Spinal cord (tissue), 10 donors: ENCODE data around the gene PACS1. TPM values are rescaled to one million over a fixed set of nuclear protein-coding genes. Genes with fewer than 3 reads are reported as not detected.

Experiments used
- DNase-seq, 6 donors: peaks; one replicate each; pipeline versions ENCODE4 v3.0.0 to v3.0.0-alpha.2; 2013 to 2015; ENCODE audit warnings: low spot score in 6 of 6, low read depth in 4 of 6
- H3K27ac ChIP-seq: one replicate; pipeline ENCODE4 v1.5.1; 2013; ENCODE audit warnings: low read depth, low read length, control low read depth
- H3K27me3 ChIP-seq: one replicate; pipeline ENCODE4 v1.6.1; 2013; ENCODE audit warnings: low read length; ENCODE audit not compliant: control insufficient read depth, insufficient read depth
- H3K36me3 ChIP-seq: one replicate; pipeline ENCODE4 v1.6.1; 2013; ENCODE audit warnings: low read length; ENCODE audit not compliant: control insufficient read depth, insufficient read depth
- H3K4me1 ChIP-seq: one replicate; pipeline ENCODE4 v1.6.1; 2013; ENCODE audit warnings: low read length; ENCODE audit not compliant: control insufficient read depth, insufficient read depth
- H3K4me3 ChIP-seq: one replicate; pipeline ENCODE4 v1.5.1; 2013; ENCODE audit warnings: low read depth, low read length, control low read depth
- H3K9me3 ChIP-seq: one replicate; pipeline ENCODE4 v1.6.1; 2013; ENCODE audit warnings: low read length; ENCODE audit not compliant: control insufficient read depth, insufficient read depth
- WGBS: methylation state at CpG from one replicate; pipeline ENCODE4 v1.1.5; 2013; ENCODE audit warnings: missing lambda C conversion rate; ENCODE audit not compliant: insufficient coverage; 5-methylcytosine and 5-hydroxymethylcytosine counted together
- polyA plus RNA-seq, 2 donors: library from polyadenylated mRNA; unstranded; fragments of 120-200 nt; gene quantifications; one replicate each; pipeline ENCODE4 v1.2.1, GENCODE V29; 2013; ENCODE audit not compliant: insufficient read length in 2 of 2
- total RNA-seq, 2 donors: library from RNA; depleted of rRNA in 1 of 2; stranded (reverse); fragments of 120-200 nt in 1 of 2; fragments of >200 nt in 1 of 2; gene quantifications; one replicate each; pipeline versions ENCODE4 v1.2.3 to v1.2.4, GENCODE V29; 2013 to 2014
- donor health status: healthy.

PACS1 gene
- total and polyA plus RNA-seq, 4 donors = 29.9 to 114 (median 72.1) TPM

DNA sequence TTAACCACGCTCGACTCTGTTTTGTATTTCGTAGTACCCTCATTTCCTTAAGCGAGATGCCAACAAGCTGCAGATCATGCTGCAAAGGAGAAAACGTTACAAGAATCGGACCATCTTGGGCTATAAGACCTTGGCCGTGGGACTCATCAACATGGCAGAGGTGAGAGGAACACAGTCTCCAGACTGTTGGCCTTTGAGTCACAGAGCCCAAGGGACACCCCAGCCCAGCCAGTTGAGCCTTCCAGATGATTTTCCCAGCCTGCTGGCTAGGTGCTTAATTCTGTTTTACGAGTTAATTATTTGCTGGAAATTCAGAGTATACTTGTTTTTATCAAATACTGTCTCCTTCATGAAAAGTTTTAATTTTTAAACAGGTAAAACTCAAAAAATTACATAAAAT lies 141.0 kb downstream of the PACS1 start:
- H3K27ac ChIP-seq = no peak overlapping the region
- no peaks in the 10 kb centered on the region for H3K4me1 ChIP-seq
- no peaks in the 10 kb centered on the region for H3K9me3 ChIP-seq
- peaks cover 30% of the 10 kb centered on the region for H3K36me3 ChIP-seq
- no peak overlapping the region for H3K4me3 ChIP-seq
- H3K27me3 ChIP-seq = no peaks in the 10 kb centered on the region
- 96% methylated on average over 7 of the region's 8 CpGs for WGBS
- no peak for DNase-seq

DNA sequence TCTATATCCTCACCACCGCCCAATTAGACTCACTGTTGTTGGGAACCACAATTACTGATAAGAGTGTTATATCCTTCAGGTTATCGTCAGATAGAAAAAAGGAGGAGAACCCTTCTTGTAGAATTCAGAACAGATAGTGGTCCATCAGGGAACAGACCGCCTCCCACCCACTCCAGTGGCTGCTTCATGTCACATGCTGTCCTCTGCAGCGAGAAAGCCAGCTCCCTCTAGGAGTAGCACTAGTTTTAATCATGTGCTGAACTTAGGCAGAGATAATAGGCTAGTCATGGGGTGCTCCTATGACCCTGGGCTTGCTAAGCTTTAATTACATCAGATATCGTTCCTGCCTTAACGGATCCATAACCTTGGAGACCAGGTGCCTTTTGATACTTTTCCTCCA lies 146.8 kb downstream of the PACS1 start:
- Histone ChIP-seq H3K4me1 (no peaks in the 10 kb centered on the region), H3K36me3 (peaks cover 72% of the 10 kb centered on the region), H3K27me3 (no peaks in the 10 kb centered on the region), H3K27ac (no peak overlapping the region), H3K4me3 (no peak overlapping the region), H3K9me3 (no peaks in the 10 kb centered on the region)
- DNase-seq = no peak
- 94% methylated on average over 2 of the region's 6 CpGs for WGBS

- 79% methylated on average over 6 of the region's 6 CpGs for WGBS
- no peaks in the 10 kb centered on the region for H3K9me3 ChIP-seq
- H3K4me1 ChIP-seq = peaks cover 7% of the 10 kb centered on the region
- peaks cover 72% of the 10 kb centered on the region for H3K36me3 ChIP-seq
- no peak overlapping the region for H3K4me3 ChIP-seq
- H3K27ac ChIP-seq = no peak overlapping the region
- H3K27me3 ChIP-seq = no peaks in the 10 kb centered on the region
- no peak for DNase-seq
Observed at GRCh38 chr11:66218036-66218435, 148.0 kb downstream of the PACS1 start.

DNA sequence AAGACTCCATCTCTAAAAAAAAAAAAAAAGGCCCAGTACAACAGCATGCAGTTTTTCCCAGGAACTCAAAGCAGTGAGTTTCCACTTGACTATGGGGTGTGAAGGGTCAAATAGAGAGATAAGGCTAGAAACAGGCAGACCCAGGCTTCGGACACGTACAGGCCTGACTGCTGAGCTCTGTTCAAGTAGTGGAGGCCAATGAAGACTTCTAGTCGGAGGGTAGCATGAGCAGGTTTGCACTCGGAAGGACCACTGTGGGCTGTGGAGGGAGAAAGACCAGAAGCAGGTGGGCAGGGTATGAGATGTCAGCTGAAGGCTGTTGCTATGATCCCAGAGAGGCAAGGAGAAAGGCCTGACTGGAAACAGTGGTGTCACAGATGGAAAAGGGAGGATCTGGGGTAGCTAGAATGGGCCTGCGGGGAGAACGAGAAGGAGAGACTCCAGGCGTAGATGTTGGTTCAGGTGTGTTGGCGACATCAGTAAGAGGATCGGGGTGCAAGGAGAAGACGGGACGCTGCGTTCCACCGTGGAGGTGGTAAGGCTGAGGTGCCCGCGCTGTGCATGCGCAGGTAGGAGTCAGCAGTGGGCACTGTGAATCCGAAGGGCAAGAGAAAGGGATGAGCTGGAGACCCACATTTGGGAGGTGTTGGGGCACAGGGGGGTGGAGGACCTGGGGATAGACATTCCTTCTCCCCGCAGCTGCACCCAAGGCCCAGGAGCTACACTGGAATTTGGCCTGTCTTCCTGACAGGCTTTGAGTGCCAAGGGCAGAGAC lies 149.0 kb downstream of the PACS1 start:
- no peak for DNase-seq
- Histone ChIP-seq H3K9me3 (no peaks in the 10 kb centered on the region), H3K36me3 (peaks cover 70% of the 10 kb centered on the region), H3K4me1 (peaks cover 8% of the 10 kb centered on the region), H3K27ac (no peak overlapping the region), H3K27me3 (no peaks in the 10 kb centered on the region), H3K4me3 (no peak overlapping the region)
- 94% methylated on average over 18 of the region's 18 CpGs for WGBS

GRCh38 chr11:66219846-66220565 lies 149.9 kb downstream of the PACS1 start:
- no peaks in the 10 kb centered on the region for H3K9me3 ChIP-seq
- H3K4me1 ChIP-seq = peaks cover 8% of the 10 kb centered on the region
- 95% methylated on average over 13 of the region's 19 CpGs for WGBS
- H3K27ac ChIP-seq = no peak overlapping the region
- H3K36me3 ChIP-seq = peaks cover 76% of the 10 kb centered on the region
- H3K4me3 ChIP-seq = no peak overlapping the region
- no peaks in the 10 kb centered on the region for H3K27me3 ChIP-seq
- no peak for DNase-seq

GRCh38 chr11:66220566-66220935 lies 150.5 kb downstream of the PACS1 start:
- WGBS = 94% methylated on average over 2 of the region's 6 CpGs
- H3K27ac ChIP-seq = no peak overlapping the region
- H3K4me1 ChIP-seq = peaks cover 8% of the 10 kb centered on the region
- no peaks in the 10 kb centered on the region for H3K27me3 ChIP-seq
- no peak overlapping the region for H3K4me3 ChIP-seq
- H3K36me3 ChIP-seq = peaks cover 74% of the 10 kb centered on the region
- no peak for DNase-seq
- no peaks in the 10 kb centered on the region for H3K9me3 ChIP-seq

DNA sequence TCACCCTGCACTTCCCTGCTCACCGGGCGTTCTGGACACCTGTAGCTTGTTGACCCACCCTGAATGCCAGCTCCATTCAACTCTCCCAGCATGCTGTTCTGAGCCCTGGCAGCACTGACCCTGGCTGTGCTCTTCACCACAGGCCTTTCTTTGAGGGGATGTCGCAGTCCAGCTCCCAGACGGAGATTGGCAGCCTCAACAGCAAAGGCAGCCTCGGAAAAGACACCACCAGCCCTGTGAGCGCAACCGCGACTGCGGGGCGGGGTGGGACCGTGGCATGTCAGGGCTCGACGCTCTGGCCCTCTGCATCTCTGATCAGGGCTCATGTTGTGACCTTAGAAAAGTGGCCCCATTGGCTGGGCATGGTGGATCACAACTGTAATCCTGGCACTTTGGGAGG lies 150.9 kb downstream of the PACS1 start:
- peaks cover 8% of the 10 kb centered on the region for H3K4me1 ChIP-seq
- no peak overlapping the region for H3K4me3 ChIP-seq
- H3K27me3 ChIP-seq = no peaks in the 10 kb centered on the region
- peaks cover 76% of the 10 kb centered on the region for H3K36me3 ChIP-seq
- H3K9me3 ChIP-seq = no peaks in the 10 kb centered on the region
- 94% methylated on average over 13 of the region's 13 CpGs for WGBS
- no peak for DNase-seq
- H3K27ac ChIP-seq = no peak overlapping the region

DNA sequence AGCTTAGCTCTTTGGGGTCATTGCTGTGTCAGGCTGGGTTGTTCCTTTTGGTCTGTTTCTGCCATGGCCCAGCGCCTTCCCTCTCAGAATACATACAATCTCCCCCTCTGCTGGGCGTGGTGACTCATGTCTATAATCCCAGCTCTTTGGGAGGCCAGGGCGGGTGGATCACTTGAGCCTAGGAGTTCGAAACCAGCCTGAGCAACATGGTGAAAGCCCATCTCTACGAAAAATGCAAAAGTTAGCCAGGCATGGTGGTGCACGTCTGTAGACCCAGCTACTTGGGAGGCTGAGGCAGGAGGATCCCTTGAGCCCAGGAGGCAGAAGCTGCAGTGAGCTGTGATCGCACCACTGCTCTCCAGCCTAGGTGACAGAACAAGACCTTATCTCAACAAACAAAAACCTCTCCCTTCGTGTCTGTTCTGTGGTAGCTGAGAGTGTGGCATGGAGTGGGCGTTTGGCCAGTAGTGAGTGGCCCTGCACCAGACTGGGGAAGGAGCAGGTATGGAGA lies 151.7 kb downstream of the PACS1 start:
- peaks cover 68% of the 10 kb centered on the region for H3K36me3 ChIP-seq
- DNase-seq = no peak
- 79% methylated on average over 7 of the region's 9 CpGs for WGBS
- H3K27me3 ChIP-seq = no peaks in the 10 kb centered on the region
- no peak overlapping the region for H3K4me3 ChIP-seq
- no peaks in the 10 kb centered on the region for H3K9me3 ChIP-seq
- H3K4me1 ChIP-seq = peaks cover 8% of the 10 kb centered on the region
- H3K27ac ChIP-seq = no peak overlapping the region

- 36% methylated on average over 16 of the region's 21 CpGs for WGBS
- H3K4me1 ChIP-seq = peaks cover 8% of the 10 kb centered on the region
- no peak overlapping the region for H3K4me3 ChIP-seq
- DNase-seq = peak; percentile 57 to 96 (median 74)
- no peaks in the 10 kb centered on the region for H3K27me3 ChIP-seq
- no peak overlapping the region for H3K27ac ChIP-seq
- peaks cover 60% of the 10 kb centered on the region for H3K36me3 ChIP-seq
- H3K9me3 ChIP-seq = no peaks in the 10 kb centered on the region
Observed at GRCh38 chr11:66222358-66223149, 152.5 kb downstream of the PACS1 start.
